Measurements from ENCODE around the gene ZNF165.

GRCh38 chr6:28107506-28107905, 27.1 kb downstream of the ZNF165 start:
- TF ChIP-seq TCF7L2 (IDR thresholded peaks at IDR 0.05; ENCODE audit: low read depth, low read length) (no peak), CTCF (CRISPR knock-in tag; IDR thresholded peaks at IDR 0.05) (no peak), SP2 (CRISPR knock-in tag; IDR thresholded peaks at IDR 0.05) (no peak), ATF3 (CRISPR knock-in tag; IDR thresholded peaks at IDR 0.05) (no peak), TGIF2 (CRISPR knock-in tag; IDR thresholded peaks at IDR 0.05) (no peak), POLR2AphosphoS5 (IDR thresholded peaks at IDR 0.05; ENCODE audit: low read depth, low read length) (no peak), SIX1 (CRISPR knock-in tag; IDR thresholded peaks at IDR 0.05; ENCODE audit: borderline replicate concordance) (no peak), ZNF367 (CRISPR knock-in tag; IDR thresholded peaks at IDR 0.05; ENCODE audit: borderline replicate concordance) (no peak)
- TF ChIP-seq, protein P1, sequence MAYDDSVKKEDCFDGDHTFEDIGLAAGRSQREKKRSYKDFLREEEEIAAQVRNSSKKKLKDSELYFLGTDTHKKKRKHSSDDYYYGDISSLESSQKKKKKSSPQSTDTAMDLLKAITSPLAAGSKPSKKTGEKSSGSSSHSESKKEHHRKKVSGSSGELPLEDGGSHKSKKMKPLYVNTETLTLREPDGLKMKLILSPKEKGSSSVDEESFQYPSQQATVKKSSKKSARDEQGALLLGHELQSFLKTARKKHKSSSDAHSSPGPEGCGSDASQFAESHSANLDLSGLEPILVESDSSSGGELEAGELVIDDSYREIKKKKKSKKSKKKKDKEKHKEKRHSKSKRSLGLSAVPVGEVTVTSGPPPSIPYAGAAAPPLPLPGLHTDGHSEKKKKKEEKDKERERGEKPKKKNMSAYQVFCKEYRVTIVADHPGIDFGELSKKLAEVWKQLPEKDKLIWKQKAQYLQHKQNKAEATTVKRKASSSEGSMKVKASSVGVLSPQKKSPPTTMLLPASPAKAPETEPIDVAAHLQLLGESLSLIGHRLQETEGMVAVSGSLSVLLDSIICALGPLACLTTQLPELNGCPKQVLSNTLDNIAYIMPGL (CRISPR knock-in tag; IDR thresholded peaks at IDR 0.05; ENCODE audit: borderline replicate concordance in 1 of 2, low read depth in 1 of 2), result no peak
- TF ChIP-seq, protein P2, sequence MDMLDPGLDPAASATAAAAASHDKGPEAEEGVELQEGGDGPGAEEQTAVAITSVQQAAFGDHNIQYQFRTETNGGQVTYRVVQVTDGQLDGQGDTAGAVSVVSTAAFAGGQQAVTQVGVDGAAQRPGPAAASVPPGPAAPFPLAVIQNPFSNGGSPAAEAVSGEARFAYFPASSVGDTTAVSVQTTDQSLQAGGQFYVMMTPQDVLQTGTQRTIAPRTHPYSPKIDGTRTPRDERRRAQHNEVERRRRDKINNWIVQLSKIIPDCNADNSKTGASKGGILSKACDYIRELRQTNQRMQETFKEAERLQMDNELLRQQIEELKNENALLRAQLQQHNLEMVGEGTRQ (IDR thresholded peaks at IDR 0.05; ENCODE audit: low read depth, low read length), result no peak
- TF ChIP-seq, protein P2 (CRISPR knock-in tag; IDR thresholded peaks at IDR 0.05; ENCODE audit: borderline replicate concordance), result no peak

All from HepG2 (cell line).